HuH-7.5 (cell line): ENCODE data around the gene KIF26B.
"Not testable (repeated sequence)": the region's sequence is repeated elsewhere in the genome, so short reads cannot be mapped to it uniquely, and the experiment has no call there.

Experiments used
- DNase-seq: peaks from one replicate; pipeline ENCODE4 v3.0.0; 2011; ENCODE audit warnings: low spot score

Gene KIF26B

GRCh38 chr1:245355851-245356630 is 201.3 kb downstream of the KIF26B start:
- not testable (repeated sequence) for DNase-seq

GRCh38 chr1:245356891-245357585 is 202.3 kb downstream of the KIF26B start:
- no peak for DNase-seq

DNA sequence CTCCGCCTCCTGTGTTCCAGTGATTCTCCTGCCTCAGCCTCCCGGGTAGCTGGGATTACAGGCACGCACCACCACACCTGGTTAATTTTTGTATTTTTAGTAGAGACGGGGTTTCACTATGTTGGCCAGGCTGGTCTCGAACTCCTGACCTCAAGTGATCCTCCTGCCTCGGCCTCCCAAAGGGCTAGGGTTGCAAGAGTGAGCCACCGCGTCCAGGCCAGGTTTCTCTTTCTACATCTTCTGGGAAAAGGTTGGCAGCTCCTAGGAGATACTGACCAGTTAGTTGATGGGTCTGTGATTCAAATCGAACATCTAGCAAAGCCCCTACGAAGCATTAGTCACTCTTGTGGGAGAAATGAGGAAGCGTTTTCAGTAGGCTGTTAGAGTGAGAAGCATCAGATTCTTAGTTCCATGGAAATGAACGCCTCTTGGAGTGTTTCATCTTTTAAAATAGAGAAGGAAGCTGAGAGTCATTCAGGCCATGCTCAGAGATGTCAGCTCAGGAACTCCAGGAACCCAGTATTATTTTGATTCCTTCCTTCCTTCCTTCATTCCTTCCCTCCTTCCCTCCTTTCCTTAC is 204.4 kb downstream of the KIF26B start:
- DNase-seq: not testable (repeated sequence)

GRCh38 chr1:245361065-245361464 is 206.3 kb downstream of the KIF26B start:
- DNase-seq: no peak

GRCh38 chr1:245361951-245362350 is 207.2 kb downstream of the KIF26B start:
- no peak for DNase-seq

DNA sequence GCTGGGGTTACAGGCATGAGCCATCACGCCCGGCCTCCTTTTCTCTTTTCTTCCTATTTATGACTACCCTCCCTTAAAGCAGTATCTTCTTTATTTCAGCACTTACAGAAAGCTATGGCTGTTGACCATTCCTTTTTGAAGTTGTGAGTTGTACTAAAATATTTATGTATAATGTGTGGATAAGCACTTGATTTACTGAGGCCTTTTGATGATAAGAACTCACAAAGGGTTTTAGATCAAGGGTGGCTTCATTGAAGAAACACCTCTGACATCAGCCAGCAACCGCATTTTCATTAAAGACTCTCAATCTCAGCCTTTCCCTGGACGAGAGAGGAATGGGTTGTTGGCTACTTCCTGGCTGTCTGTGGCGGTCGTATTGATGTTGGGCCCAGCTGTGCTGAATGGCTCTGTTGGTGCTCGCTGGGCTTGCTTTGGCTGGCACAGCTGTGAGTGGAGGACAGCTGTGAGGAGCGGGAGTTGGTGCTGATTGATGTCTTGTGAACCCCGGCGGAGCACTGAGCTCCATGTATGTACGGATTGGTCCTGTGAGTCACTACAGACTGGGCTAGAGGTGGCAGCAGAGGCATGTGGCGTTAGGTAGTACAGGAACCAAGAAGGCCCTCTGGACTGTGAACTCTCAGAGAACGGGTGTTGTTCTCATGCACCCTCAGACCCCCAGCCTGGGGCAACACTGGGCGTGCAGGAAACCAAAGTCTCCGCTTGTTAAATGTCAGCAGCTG is 208.8 kb downstream of the KIF26B start:
- DNase-seq: no peak

DNA sequence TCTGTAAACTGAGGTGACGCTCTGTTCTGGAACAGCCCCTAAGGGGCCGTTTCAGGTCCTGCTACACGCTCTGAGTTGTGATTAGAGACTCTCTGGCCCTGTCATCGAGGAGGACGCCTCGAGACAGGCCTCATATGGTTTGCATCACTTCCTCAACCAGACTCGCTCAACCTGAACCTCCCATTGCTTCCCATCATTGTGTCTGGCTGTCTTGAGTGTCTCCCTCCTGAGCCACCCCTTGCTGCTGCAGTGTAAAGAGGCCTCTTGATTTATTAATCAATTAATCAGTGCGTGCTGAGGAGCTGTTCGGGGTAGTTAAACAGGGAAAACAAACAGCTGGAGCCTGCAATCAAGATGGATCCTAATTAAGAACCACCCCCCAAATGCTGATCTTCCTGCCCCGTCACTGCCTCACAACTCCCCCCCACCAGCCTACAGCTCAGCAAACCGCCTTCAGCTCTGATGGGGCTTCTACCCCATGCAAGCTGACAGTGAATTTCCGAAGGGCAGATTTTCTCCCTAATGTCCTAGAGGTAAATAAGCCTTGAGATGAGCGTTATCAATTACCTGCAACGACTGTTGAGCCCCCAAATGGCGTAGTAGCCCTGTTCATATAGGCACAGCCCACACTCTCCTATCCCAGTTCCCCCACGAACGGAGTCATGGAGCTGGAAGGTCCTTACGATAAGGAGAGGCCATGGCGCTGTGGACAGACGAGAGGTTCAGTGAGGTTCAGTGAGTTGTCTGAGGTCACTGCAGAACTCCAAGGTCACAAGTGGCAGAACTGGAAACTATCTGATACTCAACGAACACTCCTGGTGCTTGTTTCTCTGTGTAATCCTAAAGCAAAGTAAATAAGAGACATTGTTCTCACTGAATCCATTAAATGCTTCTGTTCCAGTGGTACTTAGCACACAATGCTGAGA is 210.6 kb downstream of the KIF26B start:
- DNase-seq: no peak

GRCh38 chr1:245366886-245367285 is 212.1 kb downstream of the KIF26B start:
- no peak for DNase-seq

DNA sequence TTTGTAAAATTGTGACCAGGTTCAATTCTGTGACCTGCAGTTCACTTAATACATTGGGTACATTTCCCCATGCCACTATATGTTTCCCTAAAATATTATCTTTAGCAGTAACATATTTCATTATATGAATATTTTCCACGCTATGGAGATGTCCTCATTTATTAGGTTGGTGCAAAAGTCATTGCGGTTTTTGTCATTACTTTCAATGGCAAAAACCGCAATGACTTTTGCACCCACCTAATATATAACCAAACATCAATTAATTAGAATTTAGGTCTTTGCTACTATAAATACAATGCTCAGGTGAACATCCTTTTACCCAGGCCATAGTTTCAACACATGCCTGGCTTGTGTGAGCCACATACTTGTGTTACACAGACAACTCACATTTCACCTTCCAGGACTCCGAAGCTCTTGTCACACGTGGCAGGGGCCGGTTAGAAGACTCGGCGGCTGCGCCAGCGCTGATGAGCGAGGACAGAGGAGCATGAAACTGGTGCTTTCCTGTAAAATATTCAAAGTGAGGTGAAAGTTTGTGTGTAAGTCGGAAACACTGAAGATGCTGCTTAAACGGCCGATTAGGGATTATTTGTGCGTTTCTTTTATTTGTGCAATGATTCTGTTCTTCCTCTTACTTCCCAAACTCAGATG is 215.5 kb downstream of the KIF26B start:
- DNase-seq: no peak

DNA sequence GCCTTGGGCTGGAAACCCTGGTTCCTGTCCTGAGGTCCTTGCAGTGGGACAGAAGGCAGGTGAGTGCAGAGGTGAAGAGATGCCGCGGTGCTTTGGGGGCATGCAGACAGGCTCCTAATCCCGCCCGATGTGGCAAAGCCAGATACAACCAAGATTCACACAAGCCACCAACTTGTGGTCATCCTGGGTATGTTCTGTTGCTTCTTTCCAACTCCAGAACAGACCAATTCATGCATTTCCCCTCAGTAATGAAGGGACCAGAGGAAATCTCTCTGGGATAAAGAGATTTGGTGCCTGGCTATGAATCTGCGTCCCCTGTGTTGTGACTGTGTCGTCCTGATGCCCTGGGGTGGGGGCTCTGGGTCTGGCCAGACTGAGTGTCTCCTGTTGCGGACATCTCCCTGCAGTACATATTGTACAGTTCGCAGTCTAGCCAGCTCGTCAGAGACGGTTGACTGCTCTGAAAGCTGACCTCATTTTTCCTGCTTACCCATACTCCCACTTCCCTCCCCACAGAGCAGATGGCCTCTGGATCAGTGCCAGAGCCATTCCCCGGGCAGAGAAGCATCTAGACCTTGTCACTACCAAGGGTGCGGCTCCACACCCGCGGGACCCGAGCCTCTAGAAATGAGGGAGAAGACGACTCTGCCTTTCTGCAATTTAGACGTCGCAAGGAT is 216.3 kb downstream of the KIF26B start:
- no peak for DNase-seq

- no peak for DNase-seq
Measured at GRCh38 chr1:245373131-245373530, 218.3 kb downstream of the KIF26B start.

GRCh38 chr1:245375789-245376460 is 221.1 kb downstream of the KIF26B start:
- DNase-seq: no peak

- no peak for DNase-seq
Measured at GRCh38 chr1:245377854-245378253, 223.1 kb downstream of the KIF26B start.

DNA sequence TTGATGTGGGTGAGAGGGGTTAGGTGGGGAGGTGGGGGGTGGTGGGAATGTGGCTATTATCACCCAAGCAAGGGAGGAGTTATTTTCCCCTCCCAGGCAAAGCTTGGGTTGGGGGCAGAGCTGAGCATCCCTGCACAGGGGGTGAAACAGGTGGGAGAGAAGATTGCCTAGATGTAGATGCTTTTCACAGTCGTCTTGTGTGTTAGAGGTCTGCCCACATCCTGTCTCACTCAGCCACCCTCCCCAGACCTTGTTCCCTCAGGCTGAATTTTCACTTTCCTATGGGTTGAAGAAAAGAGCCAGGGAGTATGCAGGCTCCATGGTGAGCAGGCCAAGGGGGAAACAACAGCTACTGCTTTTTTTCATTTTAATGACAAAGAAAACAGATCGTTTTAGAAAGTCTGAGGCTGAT is 223.5 kb downstream of the KIF26B start:
- no peak for DNase-seq

DNA sequence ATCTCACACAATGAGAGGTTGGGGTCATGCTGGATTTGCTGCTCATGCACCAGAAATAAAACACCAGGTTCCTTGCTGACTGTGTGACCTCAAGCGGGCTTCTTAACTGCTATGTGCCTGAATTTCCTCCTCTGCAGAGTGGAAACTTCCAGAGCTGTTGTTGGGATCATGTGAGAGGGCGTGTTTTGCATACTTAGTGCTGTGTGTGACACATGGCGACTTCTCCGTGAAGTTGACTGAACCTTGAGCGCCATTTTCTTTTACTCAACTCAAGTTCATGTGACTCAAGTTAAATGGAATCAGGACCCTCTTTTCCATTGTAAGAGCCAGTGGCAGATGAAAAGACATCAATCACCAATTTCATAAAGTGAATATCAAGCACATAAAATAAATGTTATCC is 224.0 kb downstream of the KIF26B start:
- no peak for DNase-seq

- DNase-seq: no peak
Measured at GRCh38 chr1:245380790-245381535, 226.2 kb downstream of the KIF26B start.

- DNase-seq: no peak
Measured at GRCh38 chr1:245382981-245383380, 228.2 kb downstream of the KIF26B start.

- DNase-seq: no peak
Measured at GRCh38 chr1:245383396-245384330, 228.9 kb downstream of the KIF26B start.
